H1 (cell line): ENCODE results near the gene PDLIM4. TPM values are rescaled to one million over a fixed set of nuclear protein-coding genes. Genes with fewer than 3 reads are reported as not detected.

Source experiments
- ASH2L ChIP-seq: fragments of 200-600, 300-600 bp; sonication (generic); IDR thresholded peaks from one replicate; pipeline ENCODE4 v1.7.1; 2017; ENCODE audit warnings: low read length
- CBX5 ChIP-seq: fragments of 300-800, 300-1000 bp; sonication (generic); IDR thresholded peaks from 2 replicates; pipeline ENCODE4 v1.7.1; 2016; ENCODE audit warnings: antibody characterized with exemption, low read length, low read depth
- CEBPB ChIP-seq: IDR thresholded peaks from 2 replicates; pipeline ENCODE4 v1.6.1; 2012; ENCODE audit warnings: low read depth, low read length
- MAFK ChIP-seq: IDR thresholded peaks from 2 replicates; pipeline ENCODE4 v1.6.1; 2012; ENCODE audit warnings: low read depth, mild to moderate bottlenecking, improper control_type of control experiment, low read length
- PHF8 ChIP-seq: fragments of 200-600 bp; sonication (generic); conservative IDR thresholded peaks from 2 replicates; pipeline ENCODE4 v1.7.1; 2012; ENCODE audit warnings: low read depth, mild to moderate bottlenecking, inconsistent platforms, low read length, moderate library complexity
- POLR2A ChIP-seq, 2 experiments: IDR thresholded peaks; 1 replicate in 1 of 2; 2 replicates in 1 of 2; pipeline ENCODE4 v1.6.1; 2011; ENCODE audit warnings: low read depth in 2 of 2, low read length in 2 of 2, mild to moderate bottlenecking in 2 of 2; ENCODE audit errors: control extremely low read depth in 1 of 2
- RAD21 ChIP-seq, 2 experiments: IDR thresholded peaks in 1 of 2; conservative IDR thresholded peaks in 1 of 2; 2 replicates each; pipeline ENCODE4 v1.6.1; 2011; ENCODE audit warnings: low read depth in 2 of 2, low read length in 2 of 2, improper control_type of control experiment in 1 of 2, inconsistent platforms in 1 of 2, mild to moderate bottlenecking in 1 of 2, moderate library complexity in 1 of 2
- SAP30 ChIP-seq: fragments of 300-600 bp; sonication (generic); IDR thresholded peaks from 2 replicates; pipeline ENCODE4 v1.7.1; 2012; ENCODE audit warnings: low read length, moderate library complexity, mild to moderate bottlenecking, inconsistent platforms; ENCODE audit not compliant: insufficient read depth, insufficient replicate concordance
- SRF ChIP-seq: IDR thresholded peaks from 2 replicates; pipeline ENCODE4 v1.6.1; 2011; ENCODE audit warnings: mild to moderate bottlenecking, low read depth, low read length, moderate library complexity
- polyA plus RNA-seq, 7 experiments: library from polyadenylated mRNA; depleted of rRNA in 3 of 7; stranded (reverse) in 5 of 7; unstranded in 2 of 7; fragments of >200 nt in 5 of 7; fragments of 200-250 nt in 2 of 7; gene quantifications; 1 replicate in 5 of 7; 2 replicates in 1 of 7; 4 replicates in 1 of 7; pipeline versions ENCODE4 v1.2.1 to v1.2.3, GENCODE V29; 2011 to 2013; ENCODE audit warnings: missing spikeins in 2 of 7, mixed read lengths in 2 of 7
- total RNA-seq: library from RNA; stranded (reverse); fragmentation: NEBNext Ultra II Directional; extraction: Animal tissue kit (Norgen Biotek cat#: 25700); gene quantifications from 2 replicates; pipeline ENCODE4 v1.2.1, GENCODE V29; 2021
- TF ChIP-seq, protein P1 (sequence below): fragments of 300-600 bp; sonication (generic); IDR thresholded peaks from 2 replicates; pipeline ENCODE4 v1.7.1; 2012; ENCODE audit warnings: low read length, moderate library complexity, mild to moderate bottlenecking, inconsistent platforms; ENCODE audit not compliant: insufficient replicate concordance
- TF ChIP-seq, protein P2 (sequence below): IDR thresholded peaks from 2 replicates; pipeline ENCODE4 v1.6.1; 2011; ENCODE audit warnings: low read length, improper control_type of control experiment

The PDLIM4 gene
- total and polyA plus RNA-seq, 2 of the 8 experiments (the other 6 are each of a cell fraction or from before 2014, with no cell fraction given), result 10.7 to 29.1 TPM

DNA sequence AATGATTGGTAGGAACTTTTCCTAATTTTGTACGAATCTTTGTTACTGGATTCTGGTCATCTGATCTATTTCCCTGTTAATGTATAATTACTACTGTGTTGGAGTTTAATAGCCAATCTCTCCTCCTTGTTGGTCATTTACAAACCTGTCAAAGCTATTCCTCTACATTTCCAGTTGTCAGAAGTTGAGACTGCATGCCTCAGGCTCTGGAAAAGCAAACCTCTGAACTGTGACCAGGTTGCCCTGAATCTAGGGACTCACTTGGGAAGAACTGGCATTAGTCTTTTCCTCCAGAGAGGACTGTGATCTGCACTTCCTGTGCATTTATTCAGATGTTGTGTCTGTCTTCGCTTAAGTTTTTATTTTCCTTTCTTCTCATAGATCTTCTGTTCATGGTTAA lies 16.1 kb downstream of the PDLIM4 start (continued):
- TF ChIP-seq, protein P1, sequence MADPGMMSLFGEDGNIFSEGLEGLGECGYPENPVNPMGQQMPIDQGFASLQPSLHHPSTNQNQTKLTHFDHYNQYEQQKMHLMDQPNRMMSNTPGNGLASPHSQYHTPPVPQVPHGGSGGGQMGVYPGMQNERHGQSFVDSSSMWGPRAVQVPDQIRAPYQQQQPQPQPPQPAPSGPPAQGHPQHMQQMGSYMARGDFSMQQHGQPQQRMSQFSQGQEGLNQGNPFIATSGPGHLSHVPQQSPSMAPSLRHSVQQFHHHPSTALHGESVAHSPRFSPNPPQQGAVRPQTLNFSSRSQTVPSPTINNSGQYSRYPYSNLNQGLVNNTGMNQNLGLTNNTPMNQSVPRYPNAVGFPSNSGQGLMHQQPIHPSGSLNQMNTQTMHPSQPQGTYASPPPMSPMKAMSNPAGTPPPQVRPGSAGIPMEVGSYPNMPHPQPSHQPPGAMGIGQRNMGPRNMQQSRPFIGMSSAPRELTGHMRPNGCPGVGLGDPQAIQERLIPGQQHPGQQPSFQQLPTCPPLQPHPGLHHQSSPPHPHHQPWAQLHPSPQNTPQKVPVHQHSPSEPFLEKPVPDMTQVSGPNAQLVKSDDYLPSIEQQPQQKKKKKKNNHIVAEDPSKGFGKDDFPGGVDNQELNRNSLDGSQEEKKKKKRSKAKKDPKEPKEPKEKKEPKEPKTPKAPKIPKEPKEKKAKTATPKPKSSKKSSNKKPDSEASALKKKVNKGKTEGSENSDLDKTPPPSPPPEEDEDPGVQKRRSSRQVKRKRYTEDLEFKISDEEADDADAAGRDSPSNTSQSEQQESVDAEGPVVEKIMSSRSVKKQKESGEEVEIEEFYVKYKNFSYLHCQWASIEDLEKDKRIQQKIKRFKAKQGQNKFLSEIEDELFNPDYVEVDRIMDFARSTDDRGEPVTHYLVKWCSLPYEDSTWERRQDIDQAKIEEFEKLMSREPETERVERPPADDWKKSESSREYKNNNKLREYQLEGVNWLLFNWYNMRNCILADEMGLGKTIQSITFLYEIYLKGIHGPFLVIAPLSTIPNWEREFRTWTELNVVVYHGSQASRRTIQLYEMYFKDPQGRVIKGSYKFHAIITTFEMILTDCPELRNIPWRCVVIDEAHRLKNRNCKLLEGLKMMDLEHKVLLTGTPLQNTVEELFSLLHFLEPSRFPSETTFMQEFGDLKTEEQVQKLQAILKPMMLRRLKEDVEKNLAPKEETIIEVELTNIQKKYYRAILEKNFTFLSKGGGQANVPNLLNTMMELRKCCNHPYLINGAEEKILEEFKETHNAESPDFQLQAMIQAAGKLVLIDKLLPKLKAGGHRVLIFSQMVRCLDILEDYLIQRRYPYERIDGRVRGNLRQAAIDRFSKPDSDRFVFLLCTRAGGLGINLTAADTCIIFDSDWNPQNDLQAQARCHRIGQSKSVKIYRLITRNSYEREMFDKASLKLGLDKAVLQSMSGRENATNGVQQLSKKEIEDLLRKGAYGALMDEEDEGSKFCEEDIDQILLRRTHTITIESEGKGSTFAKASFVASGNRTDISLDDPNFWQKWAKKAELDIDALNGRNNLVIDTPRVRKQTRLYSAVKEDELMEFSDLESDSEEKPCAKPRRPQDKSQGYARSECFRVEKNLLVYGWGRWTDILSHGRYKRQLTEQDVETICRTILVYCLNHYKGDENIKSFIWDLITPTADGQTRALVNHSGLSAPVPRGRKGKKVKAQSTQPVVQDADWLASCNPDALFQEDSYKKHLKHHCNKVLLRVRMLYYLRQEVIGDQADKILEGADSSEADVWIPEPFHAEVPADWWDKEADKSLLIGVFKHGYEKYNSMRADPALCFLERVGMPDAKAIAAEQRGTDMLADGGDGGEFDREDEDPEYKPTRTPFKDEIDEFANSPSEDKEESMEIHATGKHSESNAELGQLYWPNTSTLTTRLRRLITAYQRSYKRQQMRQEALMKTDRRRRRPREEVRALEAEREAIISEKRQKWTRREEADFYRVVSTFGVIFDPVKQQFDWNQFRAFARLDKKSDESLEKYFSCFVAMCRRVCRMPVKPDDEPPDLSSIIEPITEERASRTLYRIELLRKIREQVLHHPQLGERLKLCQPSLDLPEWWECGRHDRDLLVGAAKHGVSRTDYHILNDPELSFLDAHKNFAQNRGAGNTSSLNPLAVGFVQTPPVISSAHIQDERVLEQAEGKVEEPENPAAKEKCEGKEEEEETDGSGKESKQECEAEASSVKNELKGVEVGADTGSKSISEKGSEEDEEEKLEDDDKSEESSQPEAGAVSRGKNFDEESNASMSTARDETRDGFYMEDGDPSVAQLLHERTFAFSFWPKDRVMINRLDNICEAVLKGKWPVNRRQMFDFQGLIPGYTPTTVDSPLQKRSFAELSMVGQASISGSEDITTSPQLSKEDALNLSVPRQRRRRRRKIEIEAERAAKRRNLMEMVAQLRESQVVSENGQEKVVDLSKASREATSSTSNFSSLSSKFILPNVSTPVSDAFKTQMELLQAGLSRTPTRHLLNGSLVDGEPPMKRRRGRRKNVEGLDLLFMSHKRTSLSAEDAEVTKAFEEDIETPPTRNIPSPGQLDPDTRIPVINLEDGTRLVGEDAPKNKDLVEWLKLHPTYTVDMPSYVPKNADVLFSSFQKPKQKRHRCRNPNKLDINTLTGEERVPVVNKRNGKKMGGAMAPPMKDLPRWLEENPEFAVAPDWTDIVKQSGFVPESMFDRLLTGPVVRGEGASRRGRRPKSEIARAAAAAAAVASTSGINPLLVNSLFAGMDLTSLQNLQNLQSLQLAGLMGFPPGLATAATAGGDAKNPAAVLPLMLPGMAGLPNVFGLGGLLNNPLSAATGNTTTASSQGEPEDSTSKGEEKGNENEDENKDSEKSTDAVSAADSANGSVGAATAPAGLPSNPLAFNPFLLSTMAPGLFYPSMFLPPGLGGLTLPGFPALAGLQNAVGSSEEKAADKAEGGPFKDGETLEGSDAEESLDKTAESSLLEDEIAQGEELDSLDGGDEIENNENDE, result no peak
- no peak for TF ChIP-seq CBX5
- TF ChIP-seq RAD21 (IDR thresholded peaks at IDR 0.05 in 1 of 2, conservative IDR thresholded peaks at IDR 0.05 in 1 of 2; ENCODE audit: low read depth in 2 of 2, low read length in 2 of 2), result no peak
- TF ChIP-seq PHF8, result no peak
- TF ChIP-seq SAP30, result no peak
- TF ChIP-seq, protein P2, sequence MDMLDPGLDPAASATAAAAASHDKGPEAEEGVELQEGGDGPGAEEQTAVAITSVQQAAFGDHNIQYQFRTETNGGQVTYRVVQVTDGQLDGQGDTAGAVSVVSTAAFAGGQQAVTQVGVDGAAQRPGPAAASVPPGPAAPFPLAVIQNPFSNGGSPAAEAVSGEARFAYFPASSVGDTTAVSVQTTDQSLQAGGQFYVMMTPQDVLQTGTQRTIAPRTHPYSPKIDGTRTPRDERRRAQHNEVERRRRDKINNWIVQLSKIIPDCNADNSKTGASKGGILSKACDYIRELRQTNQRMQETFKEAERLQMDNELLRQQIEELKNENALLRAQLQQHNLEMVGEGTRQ, result no peak
- no peak for TF ChIP-seq SRF
- no peak for TF ChIP-seq POLR2A (IDR thresholded peaks at IDR 0.05; ENCODE audit: control extremely low read depth in 1 of 2, low read depth in 2 of 2, low read length in 2 of 2)
- TF ChIP-seq CEBPB, result no peak
- TF ChIP-seq ASH2L, result no peak
- TF ChIP-seq MAFK, result no peak
